GM12878 (cell line): ENCODE results near the gene ZNF341. TPM values are rescaled to one million over a fixed set of nuclear protein-coding genes. Genes with fewer than 3 reads are reported as not detected.
A peak's percentile ranks its signal among the peaks of the same experiment; 100 is the strongest.

Experiments used
- ATAC-seq: fragments of 200-7000 bp; cut with Tn5 transposase; 3 replicates; pipeline ENCODE4 v1.9.1; 2020; ENCODE audit warnings: mild to moderate bottlenecking, moderate library complexity
- BruUV-seq: library from RNA; stranded (reverse); fragments of 400-500 nt; replicated peaks from 2 replicates; lab custom pipeline; 2021; lab: Mats Ljungman, UMichigan
- CTCF ChIA-PET: fragments of 300-600 bp; sonication (Branson Sonifier 250); formaldehyde crosslinking; extraction: SDS; loops from one replicate; lab custom pipeline; 2021; ENCODE audit warnings: inconsistent platforms; lab: Yijun Ruan, JAX
- POLR2A ChIA-PET: fragments of 350-600 bp; formaldehyde crosslinking; extraction: SDS; loops from one replicate; lab custom pipeline; 2021; ENCODE audit warnings: inconsistent platforms; lab: Charles Lee
- RAD21 ChIA-PET: fragments of 300-600 bp; sonication (Branson Sonifier 250); formaldehyde crosslinking; loops from one replicate; lab custom pipeline; 2023; ENCODE audit warnings: antibody characterized with exemption; ENCODE audit not compliant: unreplicated experiment; lab: Charles Lee
- SMC1A ChIA-PET: fragments of 300-600 bp; sonication (Branson Sonifier 250); formaldehyde crosslinking; loops from one replicate; lab custom pipeline; 2023; ENCODE audit not compliant: unreplicated experiment, uncharacterized antibody; lab: Charles Lee
- DNase-seq: peaks from one replicate; pipeline ENCODE4 v3.0.0-alpha.2; 2011; ENCODE audit warnings: low read depth, low spot score
- FAIRE-seq: peaks from 3 replicates; lab custom pipeline; 2011; peaks lifted over from hg19 to GRCh38; lab: Jason Lieb, UNC
- H2AFZ ChIP-seq: 2 replicates; pipeline ENCODE4 v1.6.0; 2011; ENCODE audit warnings: low read depth, low read length, control low read depth; ENCODE audit not compliant: control insufficient read depth
- H3K27ac ChIP-seq: 2 replicates; pipeline ENCODE4 v1.5.1; 2011; ENCODE audit warnings: control low read depth; ENCODE audit not compliant: control insufficient read depth, insufficient read depth
- H3K27me3 ChIP-seq, 2 experiments: replicated peaks in 1 of 2; 2 replicates each; pipeline versions ENCODE4 v1.6.0 to v1.6.1; 2011; ENCODE audit warnings: low read length in 1 of 2; ENCODE audit not compliant: control insufficient read depth in 2 of 2, insufficient read depth in 2 of 2
- H3K36me3 ChIP-seq, 2 experiments: 2 replicates each; pipeline ENCODE4 v1.5.1; 2011; ENCODE audit warnings: low read length in 1 of 2; ENCODE audit not compliant: control insufficient read depth in 2 of 2, insufficient read depth in 2 of 2
- H3K4me1 ChIP-seq: 2 replicates; pipeline ENCODE4 v1.6.1; 2011; ENCODE audit warnings: mild to moderate bottlenecking, low read length, moderate library complexity, mixed read lengths; ENCODE audit not compliant: control insufficient read depth, insufficient read depth
- H3K4me2 ChIP-seq: 2 replicates; pipeline ENCODE4 v1.6.0; 2011; ENCODE audit warnings: control low read depth; ENCODE audit not compliant: control insufficient read depth, insufficient read depth
- H3K4me3 ChIP-seq: fragments of 200-600 bp; sonication (generic); 2 replicates; pipeline ENCODE4 v1.5.1; 2016
- H3K79me2 ChIP-seq: 2 replicates; pipeline ENCODE4 v1.6.0; 2011; ENCODE audit warnings: low read length; ENCODE audit not compliant: control insufficient read depth, insufficient read depth
- H3K9ac ChIP-seq: 2 replicates; pipeline ENCODE4 v1.8.0; 2011; ENCODE audit warnings: low read length, control low read depth, mixed read lengths; ENCODE audit not compliant: control insufficient read depth, insufficient read depth
- H3K9me3 ChIP-seq: replicated peaks from 3 replicates; pipeline ENCODE4 v1.5.1; 2011; ENCODE audit warnings: mild to moderate bottlenecking, low read length; ENCODE audit not compliant: control insufficient read depth, insufficient read depth
- H4K20me1 ChIP-seq: 2 replicates; pipeline ENCODE4 v1.6.0; 2011; ENCODE audit not compliant: control insufficient read depth, insufficient read depth
- CBFB ChIP-seq: IDR thresholded peaks from 2 replicates; pipeline ENCODE4 v1.6.1; 2016; ENCODE audit warnings: antibody characterized with exemption, low read depth
- DPF2 ChIP-seq: fragments of 450-650 bp; IDR thresholded peaks from 2 replicates; pipeline ENCODE4 v1.6.1; 2017; ENCODE audit warnings: mild to moderate bottlenecking
- MTA3 ChIP-seq: IDR thresholded peaks from 2 replicates; pipeline ENCODE4 v1.6.1; 2012; ENCODE audit warnings: low read length, inconsistent platforms, borderline replicate concordance
- NFXL1 ChIP-seq: fragments of 450-650 bp; IDR thresholded peaks from 2 replicates; pipeline ENCODE4 v1.6.1; 2017; ENCODE audit warnings: antibody characterized with exemption, mild to moderate bottlenecking, borderline replicate concordance
- NR2C1 ChIP-seq: fragments of 450-650 bp; IDR thresholded peaks from 2 replicates; pipeline ENCODE4 v1.6.1; 2017; ENCODE audit warnings: antibody characterized with exemption, mild to moderate bottlenecking, moderate library complexity
- PAX8 ChIP-seq: fragments of 450-650 bp; IDR thresholded peaks from 2 replicates; pipeline ENCODE4 v1.6.1; 2017; ENCODE audit warnings: mild to moderate bottlenecking, moderate library complexity
- TAF1 ChIP-seq: IDR thresholded peaks from 2 replicates; pipeline ENCODE4 v1.6.1; 2011; ENCODE audit warnings: mild to moderate bottlenecking, low read depth, low read length, borderline replicate concordance
- ZNF622 ChIP-seq: fragments of 450-650 bp; IDR thresholded peaks from 2 replicates; pipeline ENCODE4 v1.6.1; 2017; ENCODE audit warnings: mild to moderate bottlenecking, inconsistent platforms
- WGBS: methylation state at CpG from one replicate; pipeline ENCODE4 v1.1.6; 2016; ENCODE audit warnings: low lambda C conversion rate; ENCODE audit not compliant: insufficient replicate concordance, insufficient coverage; ENCODE audit errors: missing lambda C conversion rate; 5-methylcytosine and 5-hydroxymethylcytosine counted together
- in situ Hi-C: fragments of 300-500 bp; cut with MboI; formaldehyde crosslinking; loops from 9 replicates; pipeline ENCODE4 v1.14.3; 2018; ENCODE audit warnings: mixed read lengths
- intact Hi-C: fragments of 100-400 bp; cut with micrococcal nuclease; formaldehyde crosslinking; loops from one replicate; pipeline ENCODE4 v1.14.2; 2022; ENCODE audit not compliant: unreplicated experiment
- polyA plus RNA-seq, 11 experiments: library from polyadenylated mRNA; depleted of rRNA in 4 of 11; unstranded in 6 of 11; stranded (reverse) in 5 of 11; fragments of >200 nt; fragmentation: Nextera tagmentation in 4 of 11; fragmentation: Illumina TruSeq in 1 of 11; extraction: Ambion mirVana in 4 of 11; extraction: Trizol in 1 of 11; gene quantifications; 1 replicate in 1 of 11; 2 replicates in 10 of 11; pipeline versions ENCODE4 v1.2.1 to v1.2.3, GENCODE V29; 2011 to 2016; ENCODE audit warnings: inconsistent platforms in 2 of 11, missing spikeins in 2 of 11, low read depth in 1 of 11
- total RNA-seq, 4 experiments: library from RNA; depleted of rRNA in 3 of 4; stranded (reverse); fragments of >200 nt in 3 of 4; fragmentation: Illumina TruSeq in 1 of 4; extraction: Trizol in 1 of 4; gene quantifications; 2 replicates each; pipeline versions ENCODE4 v1.2.1 to v1.2.3, GENCODE V29; 2013 to 2021
- TF ChIP-seq, protein P1 (sequence below): fragments of 450-650 bp; formaldehyde crosslinking; IDR thresholded peaks from 2 replicates; pipeline ENCODE4 v1.4.0; 2020; ENCODE audit warnings: mild to moderate bottlenecking, moderate library complexity
- TF ChIP-seq, protein P2 (sequence below): fragments of 450-650 bp; IDR thresholded peaks from 2 replicates; pipeline ENCODE4 v1.6.1; 2018; ENCODE audit warnings: borderline replicate concordance, mild to moderate bottlenecking; ENCODE audit not compliant: partially characterized antibody

ZNF341 gene
- total and polyA plus RNA-seq, 10 of the 15 experiments (the other 5 are each of a cell fraction or from before 2014, with no cell fraction given) = 0.18 to 5.0 (median 2.6) TPM

DNA sequence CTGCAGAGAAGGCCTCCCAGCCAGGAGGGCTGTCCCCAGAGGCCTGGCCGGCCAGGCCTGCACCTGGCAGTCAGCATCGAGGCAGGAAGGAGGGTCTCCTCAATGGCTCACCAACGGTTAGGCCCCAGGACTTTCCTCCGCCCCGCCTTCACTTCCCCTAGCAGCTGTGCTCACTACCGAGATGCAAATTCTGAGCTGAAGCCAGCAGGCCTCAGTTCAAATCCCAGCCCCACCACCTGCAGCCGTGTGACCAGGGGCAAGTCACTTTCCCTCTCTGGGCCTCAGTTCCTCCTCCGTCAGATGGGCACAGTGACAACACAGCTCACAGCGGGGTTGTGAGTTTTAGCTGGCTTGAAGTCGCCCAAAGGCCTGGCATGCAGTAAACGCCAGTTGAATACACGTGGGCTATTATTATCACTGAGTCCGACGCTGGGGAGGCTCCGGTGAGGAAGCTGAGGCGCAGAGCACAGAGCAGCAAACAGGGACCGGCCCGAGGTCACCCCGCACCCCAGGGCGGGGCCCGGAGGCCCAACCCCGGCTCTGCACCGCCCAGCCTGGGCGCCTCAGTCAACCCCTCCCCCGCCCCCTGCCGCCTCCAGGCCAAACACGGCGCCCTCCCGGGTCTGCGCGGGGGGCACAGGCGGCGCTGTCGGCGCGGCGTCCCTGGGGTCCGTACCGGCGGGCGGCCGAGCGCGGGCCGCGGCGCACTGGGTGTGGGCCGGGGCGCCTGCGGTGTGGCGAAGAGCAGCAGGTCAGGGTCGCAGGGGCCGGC lies 46.3 kb upstream of the ZNF341 start (continued):
- TF ChIP-seq, protein P1, sequence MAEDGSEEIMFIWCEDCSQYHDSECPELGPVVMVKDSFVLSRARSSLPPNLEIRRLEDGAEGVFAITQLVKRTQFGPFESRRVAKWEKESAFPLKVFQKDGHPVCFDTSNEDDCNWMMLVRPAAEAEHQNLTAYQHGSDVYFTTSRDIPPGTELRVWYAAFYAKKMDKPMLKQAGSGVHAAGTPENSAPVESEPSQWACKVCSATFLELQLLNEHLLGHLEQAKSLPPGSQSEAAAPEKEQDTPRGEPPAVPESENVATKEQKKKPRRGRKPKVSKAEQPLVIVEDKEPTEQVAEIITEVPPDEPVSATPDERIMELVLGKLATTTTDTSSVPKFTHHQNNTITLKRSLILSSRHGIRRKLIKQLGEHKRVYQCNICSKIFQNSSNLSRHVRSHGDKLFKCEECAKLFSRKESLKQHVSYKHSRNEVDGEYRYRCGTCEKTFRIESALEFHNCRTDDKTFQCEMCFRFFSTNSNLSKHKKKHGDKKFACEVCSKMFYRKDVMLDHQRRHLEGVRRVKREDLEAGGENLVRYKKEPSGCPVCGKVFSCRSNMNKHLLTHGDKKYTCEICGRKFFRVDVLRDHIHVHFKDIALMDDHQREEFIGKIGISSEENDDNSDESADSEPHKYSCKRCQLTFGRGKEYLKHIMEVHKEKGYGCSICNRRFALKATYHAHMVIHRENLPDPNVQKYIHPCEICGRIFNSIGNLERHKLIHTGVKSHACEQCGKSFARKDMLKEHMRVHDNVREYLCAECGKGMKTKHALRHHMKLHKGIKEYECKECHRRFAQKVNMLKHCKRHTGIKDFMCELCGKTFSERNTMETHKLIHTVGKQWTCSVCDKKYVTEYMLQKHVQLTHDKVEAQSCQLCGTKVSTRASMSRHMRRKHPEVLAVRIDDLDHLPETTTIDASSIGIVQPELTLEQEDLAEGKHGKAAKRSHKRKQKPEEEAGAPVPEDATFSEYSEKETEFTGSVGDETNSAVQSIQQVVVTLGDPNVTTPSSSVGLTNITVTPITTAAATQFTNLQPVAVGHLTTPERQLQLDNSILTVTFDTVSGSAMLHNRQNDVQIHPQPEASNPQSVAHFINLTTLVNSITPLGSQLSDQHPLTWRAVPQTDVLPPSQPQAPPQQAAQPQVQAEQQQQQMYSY (CRISPR knock-in tag) = no peak
- TF ChIP-seq NR2C1 = no peak

DNA sequence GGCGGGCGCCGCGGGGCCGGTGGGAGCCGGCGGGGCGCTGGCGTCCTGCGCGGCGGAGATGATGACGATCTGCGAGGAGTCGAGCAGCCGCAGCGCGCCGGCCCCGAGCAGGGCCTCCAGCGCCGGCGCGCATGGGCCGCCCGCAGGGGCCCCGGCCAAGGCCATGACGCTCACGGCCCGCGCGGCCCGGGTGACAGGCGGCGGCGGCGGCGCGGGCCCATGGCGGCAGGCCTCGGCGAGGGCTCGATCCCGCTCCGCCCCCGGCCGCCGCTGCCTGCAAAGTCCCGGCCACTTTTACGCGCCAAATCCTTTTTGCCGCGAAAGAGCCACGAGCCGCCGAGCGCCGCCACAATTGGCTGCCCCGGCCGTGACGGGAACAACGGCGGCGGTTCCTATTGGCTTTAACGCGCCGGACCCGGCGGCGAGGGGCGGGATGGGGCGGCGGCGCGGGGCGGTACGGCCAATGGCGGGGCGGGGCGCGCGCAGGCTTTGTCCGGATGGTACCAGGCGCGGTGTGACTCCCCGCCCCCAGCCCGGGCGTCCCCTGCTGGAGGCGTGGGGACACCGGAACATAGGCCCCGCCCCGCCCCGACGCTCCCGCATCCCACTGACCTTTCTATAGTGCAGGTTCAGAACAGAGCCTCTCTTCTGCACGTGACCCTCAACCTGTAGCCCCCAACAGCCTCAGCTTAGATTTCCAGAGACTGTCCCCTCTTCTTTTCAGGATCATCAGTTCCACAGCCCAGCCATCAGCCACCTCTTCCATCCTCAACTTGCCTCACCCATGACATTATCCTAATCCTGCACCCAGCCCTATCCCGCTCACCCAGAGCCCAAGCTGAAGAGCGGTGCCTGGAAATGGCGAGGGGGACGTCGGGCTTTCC lies 45.5 kb upstream of the ZNF341 start, which contains the start of gene E2F1:
Gene E2F1 (minus strand): TSS at position 286 of the 884 bp plus-strand sequence. CDS start 121 bp downstream, at position 165.
- ChIA-PET RAD21 (interaction anchor here (0.8 to 1.9 kb wide), 3 partner anchors 18 to 46 kb away, joined by 3 to 7 read pairs (median 4); partner anchors contain the start of gene PXMP4), CTCF (interaction anchor here (1.1 to 5.6 kb wide), 3 partner anchors 19 to 197 kb away, joined by 3 to 38 read pairs (median 5); partner anchors contain the start of gene ACTL10), SMC1A (no interaction called here), POLR2A (interaction anchor here (1.1 to 1.7 kb wide), 5 partner anchors 14 to 46 kb away, joined by 3 to 7 read pairs (median 5); partner anchors contain the start of gene ZNF341)
- intact Hi-C loops = loop anchor here (1.0 to 10.0 kb wide), 4 partner anchors 46 to 308 kb away; partner anchors contain the start of genes CHMP4B and RALY
- Histone ChIP-seq H3K27me3 (no peaks in the 10 kb centered on the region), H3K27ac (peak within 1 kb of the TSS; percentile 88), H3K9me3 (no peaks in the 10 kb centered on the region), H3K79me2 (peaks cover 37% of the 10 kb centered on the region), H3K4me2 (peak within 1 kb of the TSS; percentile 90), H4K20me1 (no peaks in the 10 kb centered on the region), H3K4me1 (peaks cover 33% of the 10 kb centered on the region), H3K4me3 (peak within 1 kb of the TSS; percentile 79), H3K9ac (peak within 1 kb of the TSS; percentile 88), H3K36me3 (no peaks in the 10 kb centered on the region), H2AFZ (peak within 1 kb of the TSS; percentile 80)
- in situ Hi-C loops = no loop called here
- 2% methylated on average over 68 of the region's 101 CpGs for WGBS
- ATAC-seq (peak; percentile 95), DNase-seq (peak; percentile 61), FAIRE-seq (peak; percentile 13)
- BruUV-seq = no TSS peak
- no peak for TF ChIP-seq TAF1
- no peak for TF ChIP-seq PAX8
- no peak for TF ChIP-seq DPF2
- TF ChIP-seq, protein P2, sequence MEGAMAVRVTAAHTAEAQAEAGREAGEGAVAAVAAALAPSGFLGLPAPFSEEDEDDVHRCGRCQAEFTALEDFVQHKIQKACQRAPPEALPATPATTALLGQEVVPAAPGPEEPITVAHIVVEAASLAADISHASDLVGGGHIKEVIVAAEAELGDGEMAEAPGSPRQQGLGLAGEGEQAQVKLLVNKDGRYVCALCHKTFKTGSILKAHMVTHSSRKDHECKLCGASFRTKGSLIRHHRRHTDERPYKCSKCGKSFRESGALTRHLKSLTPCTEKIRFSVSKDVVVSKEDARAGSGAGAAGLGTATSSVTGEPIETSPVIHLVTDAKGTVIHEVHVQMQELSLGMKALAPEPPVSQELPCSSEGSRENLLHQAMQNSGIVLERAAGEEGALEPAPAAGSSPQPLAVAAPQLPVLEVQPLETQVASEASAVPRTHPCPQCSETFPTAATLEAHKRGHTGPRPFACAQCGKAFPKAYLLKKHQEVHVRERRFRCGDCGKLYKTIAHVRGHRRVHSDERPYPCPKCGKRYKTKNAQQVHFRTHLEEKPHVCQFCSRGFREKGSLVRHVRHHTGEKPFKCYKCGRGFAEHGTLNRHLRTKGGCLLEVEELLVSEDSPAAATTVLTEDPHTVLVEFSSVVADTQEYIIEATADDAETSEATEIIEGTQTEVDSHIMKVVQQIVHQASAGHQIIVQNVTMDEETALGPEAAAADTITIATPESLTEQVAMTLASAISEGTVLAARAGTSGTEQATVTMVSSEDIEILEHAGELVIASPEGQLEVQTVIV = no peak
- TF ChIP-seq MTA3 = no peak
- no peak for TF ChIP-seq CBFB
- TF ChIP-seq NFXL1 = no peak
- no peak for TF ChIP-seq ZNF622
